ENCODE results near the gene GSC2. TPM values are rescaled to one million over a fixed set of nuclear protein-coding genes. Genes with fewer than 3 reads are reported as not detected.

Gene GSC2
- total RNA-seq (2013): not detected
- not detected for polyA plus RNA-seq
- polyA minus RNA-seq: not detected in 2 replicates
- 0 to 0.05 (median 0) reads per million in 11 experiments for total RNA-seq

- H3K4me2 ChIP-seq (replicated peaks; ENCODE audit: extremely low read depth, low read length, poor library complexity, severe bottlenecking): peak within 1 kb of the TSS; percentile 61
- peak within 1 kb of the TSS; percentile 47 to 84 for H3K4me3 Mint-ChIP-seq
- H3K27ac Mint-ChIP-seq: no peak within 1 kb of the TSS
- H3K4me3 ChIP-seq (replicated peaks in 1 of 3; ENCODE audit: low read depth in 2 of 3, low read length in 3 of 3): peak within 1 kb of the TSS in 1 of 3 experiments; percentile 47
- H3K9ac ChIP-seq (ENCODE audit: insufficient read depth, low read length, poor library complexity, severe bottlenecking): no peak within 1 kb of the TSS
- peaks cover 8% of the 10 kb centered on the region for H3K4me1 Mint-ChIP-seq
- intact Hi-C loops (cut with micrococcal nuclease): no loop called here
- H3K27ac ChIP-seq (ENCODE audit: low read depth in 1 of 2, low read length in 2 of 2): no peak within 1 kb of the TSS
- no peaks in the 10 kb centered on the region for H4K20me1 ChIP-seq (ENCODE audit: insufficient read depth, low read length)
- peaks cover 6 to 10% of the 10 kb centered on the region in 2 donors for H3K4me1 ChIP-seq (ENCODE audit: control insufficient read depth in 1 of 2, insufficient read depth in 2 of 2, low read length in 2 of 2)
- H3K79me2 ChIP-seq (ENCODE audit: insufficient read depth, low read length): no peaks in the 10 kb centered on the region
- peaks cover 0 to 14% (median 13%) of the 10 kb centered on the region in 7 donors for H3K9me3 Mint-ChIP-seq
- DNase-seq: no peak
- 4% methylated on average over 59 of the region's 59 CpGs for WGBS (ENCODE audit: insufficient coverage)
- H3K36me3 ChIP-seq (replicated peaks in 1 of 2; ENCODE audit: control insufficient read depth in 1 of 2, insufficient read depth in 2 of 2, low read length in 2 of 2): no peaks in the 10 kb centered on the region
- TF ChIP-seq CTCF (IDR thresholded peaks at IDR 0.05): no peak
- peaks cover 0 to 10% of the 10 kb centered on the region in 2 donors for H3K36me3 Mint-ChIP-seq
- H2AFZ ChIP-seq (ENCODE audit: insufficient read depth, low read depth, low read length, poor library complexity, severe bottlenecking): peak within 1 kb of the TSS; percentile 46
- peaks cover 35 to 62% of the 10 kb centered on the region in 2 donors for H3K27me3 ChIP-seq (ENCODE audit: control insufficient read depth in 2 of 2, insufficient read depth in 2 of 2, low read length in 2 of 2)
- peaks cover 10 to 13% of the 10 kb centered on the region in 2 donors for H3K9me3 ChIP-seq (replicated peaks in 1 of 2; ENCODE audit: control insufficient read depth in 1 of 2, insufficient read depth in 1 of 2, low read length in 2 of 2)
- peaks cover 67 to 78% (median 71%) of the 10 kb centered on the region in 3 donors for H3K27me3 Mint-ChIP-seq (ENCODE audit: low read depth in 3 of 3)
These were observed at the start of gene GSC2 for GRCh38 chr22:19149991-19150390. Gene GSC2 (minus strand): TSS chr22:19150292. CDS start chr22:19150283, 9 bp downstream.

- intact Hi-C loops (cut with micrococcal nuclease): no loop called here
- WGBS (ENCODE audit: insufficient coverage): 95% methylated on average over 7 of the region's 8 CpGs
- Mint-ChIP-seq H3K4me1 (peaks cover 9% of the 10 kb centered on the region), H3K27ac (peak overlapping the region in 1 of 7 donors; percentile 26), H3K9me3 (peaks cover 0 to 14% (median 4%) of the 10 kb centered on the region in 7 donors), H3K27me3 (ENCODE audit: low read depth in 3 of 3) (peaks cover 0 to 1% (median 1%) of the 10 kb centered on the region in 3 donors), H3K4me3 (no peak overlapping the region), H3K36me3 (peaks cover 81 to 92% of the 10 kb centered on the region in 2 donors)
- no peaks in the 10 kb centered on the region for H3K27me3 ChIP-seq (ENCODE audit: control insufficient read depth in 2 of 2, insufficient read depth in 2 of 2, low read length in 2 of 2)
- DNase-seq: no peak
- no peaks in the 10 kb centered on the region for H3K4me1 ChIP-seq (ENCODE audit: control insufficient read depth in 1 of 2, insufficient read depth in 2 of 2, low read length in 2 of 2)
- H3K9me3 ChIP-seq (replicated peaks in 1 of 2; ENCODE audit: control insufficient read depth in 1 of 2, insufficient read depth in 1 of 2, low read length in 2 of 2): peaks cover 0 to 3% of the 10 kb centered on the region in 2 donors
- no peak overlapping the region for H3K4me2 ChIP-seq (replicated peaks; ENCODE audit: extremely low read depth, low read length, poor library complexity, severe bottlenecking)
- H4K20me1 ChIP-seq (ENCODE audit: insufficient read depth, low read length): no peaks in the 10 kb centered on the region
- H3K79me2 ChIP-seq (ENCODE audit: insufficient read depth, low read length): no peaks in the 10 kb centered on the region
- no peak overlapping the region for H3K9ac ChIP-seq (ENCODE audit: insufficient read depth, low read length, poor library complexity, severe bottlenecking)
- no peak for TF ChIP-seq CTCF (IDR thresholded peaks at IDR 0.05)
- H3K27ac ChIP-seq (ENCODE audit: low read depth in 1 of 2, low read length in 2 of 2): no peak overlapping the region
- H3K36me3 ChIP-seq (replicated peaks in 1 of 2; ENCODE audit: control insufficient read depth in 1 of 2, insufficient read depth in 2 of 2, low read length in 2 of 2): peaks cover 80 to 95% of the 10 kb centered on the region in 2 donors
- no peak overlapping the region for H2AFZ ChIP-seq (ENCODE audit: insufficient read depth, low read depth, low read length, poor library complexity, severe bottlenecking)
- no peak overlapping the region for H3K4me3 ChIP-seq (replicated peaks in 1 of 3; ENCODE audit: low read depth in 2 of 3, low read length in 3 of 3)
These were observed 49.4 kb upstream of the GSC2 start for GRCh38 chr22:19199479-19199878.
